GM19240 (cell line): ENCODE data around the gene SYT12.

Source experiments
- DNase-seq: peaks from one replicate; pipeline ENCODE4 v3.0.0; 2011; ENCODE audit warnings: low spot score; ENCODE audit not compliant: insufficient read length

Gene SYT12

GRCh38 chr11:67098799-67099429 lies 76.0 kb downstream of the SYT12 start:
- DNase-seq = no peak

GRCh38 chr11:67099831-67100324 lies 76.9 kb downstream of the SYT12 start:
- DNase-seq = no peak
